ENCODE measurements around the gene KDM2B. TPM values are rescaled to one million over a fixed set of nuclear protein-coding genes. Genes with fewer than 3 reads are reported as not detected.

KDM2B gene
- polyA plus RNA-seq, 1 of the 3 experiments (the other 2 are of a cell fraction): 11.5 TPM

GRCh38 chr12:121444842-121445202 lies 136.0 kb downstream of the KDM2B start:
- Histone ChIP-seq H3K9me2 (no peaks in the 10 kb centered on the region), H3K9me3 (no peaks in the 10 kb centered on the region), H4K20me1 (ENCODE audit: insufficient read depth) (no peaks in the 10 kb centered on the region), H3K36me3 (replicated peaks in 1 of 2; ENCODE audit: control insufficient read depth in 1 of 2, insufficient read depth in 2 of 2, low read length in 1 of 2) (peaks cover 4 to 28% of the 10 kb centered on the region in 2 experiments), H2AFZ (ENCODE audit: low read depth) (no peak overlapping the region), H3K27me3 (ENCODE audit: insufficient read depth) (no peaks in the 10 kb centered on the region), H3K4me3 (ENCODE audit: low read depth in 2 of 2, low read length in 1 of 2) (no peak overlapping the region), H3K79me2 (ENCODE audit: insufficient read depth) (peaks cover 18% of the 10 kb centered on the region), H3K4me2 (no peak overlapping the region), H3K27ac (ENCODE audit: low read depth in 2 of 2, low read length in 1 of 2) (no peak overlapping the region; a peak in 1 of 4 replicates), H3K4me1 (ENCODE audit: control insufficient read depth in 1 of 2, insufficient read depth in 2 of 2, low read depth in 1 of 2, low read length in 1 of 2) (peaks cover 0 to 5% of the 10 kb centered on the region in 2 experiments; a peak in 1 of 4 replicates), H3K9ac (no peak overlapping the region), H3F3A (replicated peaks; ENCODE audit: insufficient read depth) (peaks cover 4% of the 10 kb centered on the region)
- no peak for TF ChIP-seq ELF1 (IDR thresholded peaks at IDR 0.05)
- no peak for TF ChIP-seq RAD21 (IDR thresholded peaks at IDR 0.05; ENCODE audit: low read length)
- TF ChIP-seq, protein P1, sequence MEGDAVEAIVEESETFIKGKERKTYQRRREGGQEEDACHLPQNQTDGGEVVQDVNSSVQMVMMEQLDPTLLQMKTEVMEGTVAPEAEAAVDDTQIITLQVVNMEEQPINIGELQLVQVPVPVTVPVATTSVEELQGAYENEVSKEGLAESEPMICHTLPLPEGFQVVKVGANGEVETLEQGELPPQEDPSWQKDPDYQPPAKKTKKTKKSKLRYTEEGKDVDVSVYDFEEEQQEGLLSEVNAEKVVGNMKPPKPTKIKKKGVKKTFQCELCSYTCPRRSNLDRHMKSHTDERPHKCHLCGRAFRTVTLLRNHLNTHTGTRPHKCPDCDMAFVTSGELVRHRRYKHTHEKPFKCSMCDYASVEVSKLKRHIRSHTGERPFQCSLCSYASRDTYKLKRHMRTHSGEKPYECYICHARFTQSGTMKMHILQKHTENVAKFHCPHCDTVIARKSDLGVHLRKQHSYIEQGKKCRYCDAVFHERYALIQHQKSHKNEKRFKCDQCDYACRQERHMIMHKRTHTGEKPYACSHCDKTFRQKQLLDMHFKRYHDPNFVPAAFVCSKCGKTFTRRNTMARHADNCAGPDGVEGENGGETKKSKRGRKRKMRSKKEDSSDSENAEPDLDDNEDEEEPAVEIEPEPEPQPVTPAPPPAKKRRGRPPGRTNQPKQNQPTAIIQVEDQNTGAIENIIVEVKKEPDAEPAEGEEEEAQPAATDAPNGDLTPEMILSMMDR (IDR thresholded peaks at IDR 0.05): no peak
- TF ChIP-seq NRF1 (IDR thresholded peaks at IDR 0.05; ENCODE audit: low read depth, low read length): no peak
- TF ChIP-seq NFIC (IDR thresholded peaks at IDR 0.05; ENCODE audit: borderline replicate concordance): no peak
- TF ChIP-seq EZH2phosphoT487 (IDR thresholded peaks at IDR 0.05; ENCODE audit: borderline replicate concordance, low read depth): no peak
- TF ChIP-seq CHD2 (IDR thresholded peaks at IDR 0.05; ENCODE audit: low read length, partially characterized antibody): no peak
- TF ChIP-seq FOXM1 (IDR thresholded peaks at IDR 0.05; ENCODE audit: low read depth): no peak
- no peak for TF ChIP-seq REST (IDR thresholded peaks at IDR 0.05; ENCODE audit: low read depth, low read length)
- TF ChIP-seq FOXJ3 (CRISPR knock-in tag; IDR thresholded peaks at IDR 0.05): no peak
- TF ChIP-seq JUND (IDR thresholded peaks at IDR 0.05): no peak
- no peak for TF ChIP-seq FOSL2 (IDR thresholded peaks at IDR 0.05; ENCODE audit: borderline replicate concordance, low read depth)
- TF ChIP-seq POLR2AphosphoS5 (IDR thresholded peaks at IDR 0.05; ENCODE audit: low read depth, low read length): no peak
- TF ChIP-seq, protein P2, sequence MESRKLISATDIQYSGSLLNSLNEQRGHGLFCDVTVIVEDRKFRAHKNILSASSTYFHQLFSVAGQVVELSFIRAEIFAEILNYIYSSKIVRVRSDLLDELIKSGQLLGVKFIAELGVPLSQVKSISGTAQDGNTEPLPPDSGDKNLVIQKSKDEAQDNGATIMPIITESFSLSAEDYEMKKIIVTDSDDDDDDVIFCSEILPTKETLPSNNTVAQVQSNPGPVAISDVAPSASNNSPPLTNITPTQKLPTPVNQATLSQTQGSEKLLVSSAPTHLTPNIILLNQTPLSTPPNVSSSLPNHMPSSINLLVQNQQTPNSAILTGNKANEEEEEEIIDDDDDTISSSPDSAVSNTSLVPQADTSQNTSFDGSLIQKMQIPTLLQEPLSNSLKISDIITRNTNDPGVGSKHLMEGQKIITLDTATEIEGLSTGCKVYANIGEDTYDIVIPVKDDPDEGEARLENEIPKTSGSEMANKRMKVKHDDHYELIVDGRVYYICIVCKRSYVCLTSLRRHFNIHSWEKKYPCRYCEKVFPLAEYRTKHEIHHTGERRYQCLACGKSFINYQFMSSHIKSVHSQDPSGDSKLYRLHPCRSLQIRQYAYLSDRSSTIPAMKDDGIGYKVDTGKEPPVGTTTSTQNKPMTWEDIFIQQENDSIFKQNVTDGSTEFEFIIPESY (IDR thresholded peaks at IDR 0.05; ENCODE audit: borderline replicate concordance, low read depth): no peak
- TF ChIP-seq YY1 (IDR thresholded peaks at IDR 0.05; ENCODE audit: low read depth): no peak
- TF ChIP-seq IRF3 (IDR thresholded peaks at IDR 0.05; ENCODE audit: low read depth, low read length): no peak
- TF ChIP-seq, protein P3, sequence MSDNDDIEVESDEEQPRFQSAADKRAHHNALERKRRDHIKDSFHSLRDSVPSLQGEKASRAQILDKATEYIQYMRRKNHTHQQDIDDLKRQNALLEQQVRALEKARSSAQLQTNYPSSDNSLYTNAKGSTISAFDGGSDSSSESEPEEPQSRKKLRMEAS (IDR thresholded peaks at IDR 0.05; ENCODE audit: low read depth): no peak
- DNase-seq: no peak
- WGBS (ENCODE audit: low lambda C conversion rate): 96% methylated on average over 4 of the region's 4 CpGs
- ChIA-PET CTCF (interaction anchor here (0.8 to 6.9 kb wide), 7 partner anchors 10 to 128 kb away, joined by 3 to 192 read pairs (median 15); no protein-coding TSS in a partner anchor), POLR2A (no interaction called here)

Data from SK-N-SH (cell line).